ENCODE results near the gene GFY.
A peak's percentile ranks its signal among the peaks of the same experiment; 100 is the strongest.

GRCh38 chr19:49447485-49448431 lies 22.6 kb downstream of the GFY start:
- TF ChIP-seq CTCF (IDR thresholded peaks at IDR 0.05 in 8 of 11, conservative IDR thresholded peaks at IDR 0.05 in 3 of 11) (no peak), POLR2AphosphoS5 (IDR thresholded peaks at IDR 0.05) (peak in 1 of 3 donors; percentile 34)
